ENCODE data around the gene TXNDC16. TPM values are rescaled to one million over a fixed set of nuclear protein-coding genes. Genes with fewer than 3 reads are reported as not detected.

Gene TXNDC16
- 5.9 TPM for total RNA-seq

- TF ChIP-seq CTCF (IDR thresholded peaks at IDR 0.05): no peak
- TF ChIP-seq POLR2AphosphoS5 (IDR thresholded peaks at IDR 0.05; ENCODE audit: insufficient read depth in 1 of 2, low read depth in 1 of 2): peak; percentile 95 to 97
- peak; percentile 58 to 92 for TF ChIP-seq POLR2A (IDR thresholded peaks at IDR 0.05)
- Histone ChIP-seq H3K9me3 (no peaks in the 10 kb centered on the region), H3K4me3 (peak within 1 kb of the TSS; percentile 75 to 82), H3K27me3 (no peaks in the 10 kb centered on the region), H3K27ac (peak within 1 kb of the TSS; percentile 92), H3K36me3 (no peaks in the 10 kb centered on the region), H3K4me1 (peaks cover 20% of the 10 kb centered on the region)
- intact Hi-C loops (cut with DNase I): loop anchor here (10.0 kb wide), 1 partner anchor 142 kb away; the partner anchor contains the start of gene ERO1A
- peak; percentile 100 for DNase-seq (ENCODE audit: extremely low spot score in 2 of 2)
Measured at GRCh38 chr14:52552063-52552988, at the start of gene TXNDC16, which contains the start of gene GPR137C. TSS of gene TXNDC16 (minus strand) at chr14:52552505. CDS start at chr14:52543557, 8,948 bp downstream. TSS of gene GPR137C (plus strand) at chr14:52552836. CDS start at chr14:52553148, 312 bp downstream.

- no peak overlapping the region for H3K4me3 ChIP-seq
- intact Hi-C loops (cut with DNase I): no loop called here
- H3K36me3 ChIP-seq: no peaks in the 10 kb centered on the region
- H3K27ac ChIP-seq: no peak overlapping the region
- TF ChIP-seq POLR2A (IDR thresholded peaks at IDR 0.05) (no peak), CTCF (IDR thresholded peaks at IDR 0.05) (no peak), POLR2AphosphoS5 (IDR thresholded peaks at IDR 0.05; ENCODE audit: insufficient read depth in 1 of 2, low read depth in 1 of 2) (no peak)
- no peaks in the 10 kb centered on the region for H3K9me3 ChIP-seq
- H3K4me1 ChIP-seq: no peaks in the 10 kb centered on the region
- H3K27me3 ChIP-seq: no peaks in the 10 kb centered on the region
- DNase-seq (ENCODE audit: extremely low spot score in 2 of 2): no peak
Measured at GRCh38 chr14:52599974-52600373, 47.7 kb upstream of the TXNDC16 start.

GRCh38 chr14:52598568-52598967, 46.3 kb upstream of the TXNDC16 start:
- Histone ChIP-seq H3K4me1 (no peaks in the 10 kb centered on the region), H3K4me3 (no peak overlapping the region), H3K36me3 (no peaks in the 10 kb centered on the region), H3K27ac (no peak overlapping the region), H3K27me3 (no peaks in the 10 kb centered on the region), H3K9me3 (no peaks in the 10 kb centered on the region)
- intact Hi-C loops (cut with DNase I): no loop called here
- no peak for DNase-seq (ENCODE audit: extremely low spot score in 2 of 2)
- TF ChIP-seq POLR2A (IDR thresholded peaks at IDR 0.05): no peak
- TF ChIP-seq CTCF (IDR thresholded peaks at IDR 0.05): no peak
- TF ChIP-seq POLR2AphosphoS5 (IDR thresholded peaks at IDR 0.05; ENCODE audit: insufficient read depth in 1 of 2, low read depth in 1 of 2): no peak

DNA sequence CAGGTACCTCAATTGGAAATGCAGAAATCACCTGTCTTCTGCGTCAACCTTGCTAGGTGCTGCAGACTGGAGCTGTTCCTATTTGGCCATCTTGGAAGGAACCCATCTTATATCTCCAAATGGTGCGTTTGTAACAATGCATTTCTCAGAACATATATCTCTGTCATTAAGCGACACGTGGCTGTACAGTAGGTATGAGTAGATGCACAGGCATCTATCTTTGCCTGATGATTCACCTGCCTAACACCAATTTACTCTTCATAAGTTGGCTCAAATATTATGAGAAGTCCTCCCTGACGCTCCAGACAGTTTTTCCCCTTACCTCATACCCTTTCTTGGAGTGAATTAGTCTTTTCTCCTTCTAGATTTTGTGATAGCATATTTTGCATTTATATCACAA, 44.6 kb upstream of the TXNDC16 start:
- H3K27me3 ChIP-seq: no peaks in the 10 kb centered on the region
- intact Hi-C loops (cut with DNase I): no loop called here
- no peaks in the 10 kb centered on the region for H3K4me1 ChIP-seq
- no peaks in the 10 kb centered on the region for H3K36me3 ChIP-seq
- DNase-seq (ENCODE audit: extremely low spot score in 2 of 2): no peak
- H3K9me3 ChIP-seq: no peaks in the 10 kb centered on the region
- H3K4me3 ChIP-seq: no peak overlapping the region
- H3K27ac ChIP-seq: no peak overlapping the region
- TF ChIP-seq POLR2AphosphoS5 (IDR thresholded peaks at IDR 0.05; ENCODE audit: insufficient read depth in 1 of 2, low read depth in 1 of 2): no peak
- TF ChIP-seq CTCF (IDR thresholded peaks at IDR 0.05): no peak
- TF ChIP-seq POLR2A (IDR thresholded peaks at IDR 0.05): no peak

GRCh38 chr14:52596320-52596719, 44.0 kb upstream of the TXNDC16 start:
- Histone ChIP-seq H3K9me3 (no peaks in the 10 kb centered on the region), H3K27me3 (no peaks in the 10 kb centered on the region), H3K36me3 (no peaks in the 10 kb centered on the region), H3K27ac (no peak overlapping the region), H3K4me1 (no peaks in the 10 kb centered on the region), H3K4me3 (no peak overlapping the region)
- TF ChIP-seq POLR2AphosphoS5 (IDR thresholded peaks at IDR 0.05; ENCODE audit: insufficient read depth in 1 of 2, low read depth in 1 of 2) (no peak), CTCF (IDR thresholded peaks at IDR 0.05) (no peak), POLR2A (IDR thresholded peaks at IDR 0.05) (no peak)
- intact Hi-C loops (cut with DNase I): no loop called here
- no peak for DNase-seq (ENCODE audit: extremely low spot score in 2 of 2)
